H1 (cell line): Measurements from ENCODE around the gene LANCL3.

ENCODE experiments used
- CTCF ChIP-seq, 3 experiments: IDR thresholded peaks; 1 replicate in 2 of 3; 2 replicates in 1 of 3; pipeline versions ENCODE4 v1.5.1 to v1.6.1; 2011; ENCODE audit warnings: low read length in 3 of 3, mild to moderate bottlenecking in 3 of 3, inconsistent platforms in 2 of 3, low read depth in 1 of 3, moderate library complexity in 1 of 3; ENCODE audit not compliant: insufficient read depth in 1 of 3; ENCODE audit errors: control extremely low read depth in 1 of 3
- EP300 ChIP-seq, 2 experiments: IDR thresholded peaks; 1 replicate in 1 of 2; 2 replicates in 1 of 2; pipeline ENCODE4 v1.6.1; 2011 to 2012; ENCODE audit warnings: low read depth in 2 of 2, low read length in 2 of 2, mild to moderate bottlenecking in 2 of 2, borderline replicate concordance in 1 of 2, inconsistent platforms in 1 of 2, moderate library complexity in 1 of 2
- GABPA ChIP-seq: IDR thresholded peaks from 2 replicates; pipeline ENCODE4 v1.6.1; 2011; ENCODE audit warnings: mild to moderate bottlenecking, low read length, moderate library complexity, borderline replicate concordance; ENCODE audit not compliant: insufficient read depth
- JUN ChIP-seq: IDR thresholded peaks from 2 replicates; pipeline ENCODE4 v1.6.1; 2011; ENCODE audit warnings: low read depth, mild to moderate bottlenecking, improper control_type of control experiment, low read length
- PHF8 ChIP-seq: fragments of 200-600 bp; sonication (generic); conservative IDR thresholded peaks from 2 replicates; pipeline ENCODE4 v1.7.1; 2012; ENCODE audit warnings: low read depth, mild to moderate bottlenecking, inconsistent platforms, low read length, moderate library complexity
- POLR2A ChIP-seq, 2 experiments: IDR thresholded peaks; 1 replicate in 1 of 2; 2 replicates in 1 of 2; pipeline ENCODE4 v1.6.1; 2011; ENCODE audit warnings: low read depth in 2 of 2, low read length in 2 of 2, mild to moderate bottlenecking in 2 of 2; ENCODE audit errors: control extremely low read depth in 1 of 2
- TAF7 ChIP-seq: optimal IDR thresholded peaks from 2 replicates; pipeline ENCODE3; 2011; ENCODE audit warnings: low read depth, mild to moderate bottlenecking, inconsistent platforms, low read length, moderate library complexity, borderline replicate concordance
- USF2 ChIP-seq: IDR thresholded peaks from 2 replicates; pipeline ENCODE4 v1.6.1; 2011; ENCODE audit warnings: low read length, improper control_type of control experiment

DNA sequence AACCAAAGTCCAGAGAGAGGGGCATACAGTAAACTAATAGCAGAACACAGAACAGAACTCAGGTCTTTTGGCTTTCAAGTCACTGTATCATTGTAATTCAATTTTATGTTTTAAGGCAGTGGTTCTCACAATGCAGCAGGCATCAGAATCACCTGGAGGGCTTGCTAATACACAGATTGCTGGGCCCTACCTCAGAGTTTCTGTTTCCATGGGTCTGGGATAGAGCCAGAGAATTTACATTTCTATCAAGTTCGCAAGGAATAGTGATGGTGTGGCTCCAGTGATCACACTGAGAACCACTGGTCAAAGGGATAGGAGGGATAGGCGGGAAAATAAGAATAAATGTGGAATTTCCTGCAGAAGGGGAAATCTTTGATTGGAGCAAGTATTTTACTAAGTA, 36.7 kb downstream of the LANCL3 start:
- no peak for TF ChIP-seq PHF8
- no peak for TF ChIP-seq JUN
- TF ChIP-seq CTCF (IDR thresholded peaks at IDR 0.05; ENCODE audit: control extremely low read depth in 1 of 3, insufficient read depth in 1 of 3, low read depth in 1 of 3, low read length in 3 of 3): no peak
- TF ChIP-seq POLR2A (IDR thresholded peaks at IDR 0.05; ENCODE audit: control extremely low read depth in 1 of 2, low read depth in 2 of 2, low read length in 2 of 2): no peak
- TF ChIP-seq TAF7: no peak
- no peak for TF ChIP-seq EP300 (IDR thresholded peaks at IDR 0.05; ENCODE audit: borderline replicate concordance in 1 of 2, low read depth in 2 of 2, low read length in 2 of 2)
- TF ChIP-seq GABPA: no peak
- no peak for TF ChIP-seq USF2
